ENCODE data around the gene SPDYE5.
"Not testable (repeated sequence)": the region's sequence is repeated elsewhere in the genome, so short reads cannot be mapped to it uniquely, and the experiment has no call there.

SPDYE5 gene

GRCh38 chr7:75492020-75492419, at the start of gene SPDYE5:
Gene SPDYE5, plus strand, starts transcription at chr7:75492320. Its CDS starts 1,728 bp downstream, at chr7:75494048.
- not testable (repeated sequence) for DNase-seq (ENCODE audit: low read depth in 2 of 2, low spot score in 1 of 2)

GRCh38 chr7:75442465-75443111, 49.5 kb upstream of the SPDYE5 start:
- DNase-seq (ENCODE audit: low read depth in 2 of 2, low spot score in 1 of 2) = not testable (repeated sequence)

GRCh38 chr7:75449946-75450345, 42.2 kb upstream of the SPDYE5 start:
- not testable (repeated sequence) for DNase-seq (ENCODE audit: low read depth in 2 of 2, low spot score in 1 of 2)

- not testable (repeated sequence) for DNase-seq (ENCODE audit: low read depth in 2 of 2, low spot score in 1 of 2)
Observed at GRCh38 chr7:75452494-75452955, 39.6 kb upstream of the SPDYE5 start.

GRCh38 chr7:75456403-75456802, 35.7 kb upstream of the SPDYE5 start:
- DNase-seq (ENCODE audit: low read depth in 2 of 2, low spot score in 1 of 2) = not testable (repeated sequence)

- not testable (repeated sequence) for DNase-seq (ENCODE audit: low read depth in 2 of 2, low spot score in 1 of 2)
Observed at GRCh38 chr7:75458034-75458433, 34.1 kb upstream of the SPDYE5 start.

- not testable (repeated sequence) for DNase-seq (ENCODE audit: low read depth in 2 of 2, low spot score in 1 of 2)
Observed at GRCh38 chr7:75460541-75460940, 31.6 kb upstream of the SPDYE5 start.

- not testable (repeated sequence) for DNase-seq (ENCODE audit: low read depth in 2 of 2, low spot score in 1 of 2)
Observed at GRCh38 chr7:75470166-75470565, 22.0 kb upstream of the SPDYE5 start.

GRCh38 chr7:75477457-75477856, 14.7 kb upstream of the SPDYE5 start:
- not testable (repeated sequence) for DNase-seq (ENCODE audit: low read depth in 2 of 2, low spot score in 1 of 2)

GRCh38 chr7:75480313-75480712, 11.8 kb upstream of the SPDYE5 start:
- not testable (repeated sequence) for DNase-seq (ENCODE audit: low read depth in 2 of 2, low spot score in 1 of 2)

GRCh38 chr7:75485355-75485978, 6.7 kb upstream of the SPDYE5 start:
- DNase-seq (ENCODE audit: low read depth in 2 of 2, low spot score in 1 of 2) = not testable (repeated sequence)

- DNase-seq (ENCODE audit: low read depth in 2 of 2, low spot score in 1 of 2) = peak; percentile 62 to 71
Observed at GRCh38 chr7:75485979-75486643, 6.0 kb upstream of the SPDYE5 start, which contains the start of gene POM121C. Gene POM121C, minus strand, starts transcription at chr7:75486299. Its CDS starts 44,803 bp downstream, at chr7:75441496.

GRCh38 chr7:75509033-75509432, 16.9 kb downstream of the SPDYE5 start:
- not testable (repeated sequence) for DNase-seq (ENCODE audit: low read depth in 2 of 2, low spot score in 1 of 2)

- not testable (repeated sequence) for DNase-seq (ENCODE audit: low read depth in 2 of 2, low spot score in 1 of 2)
Observed at GRCh38 chr7:75518842-75519241, 26.7 kb downstream of the SPDYE5 start.

GRCh38 chr7:75521727-75522126, 29.6 kb downstream of the SPDYE5 start:
- DNase-seq (ENCODE audit: low read depth in 2 of 2, low spot score in 1 of 2) = not testable (repeated sequence)

- DNase-seq (ENCODE audit: low read depth in 2 of 2, low spot score in 1 of 2) = not testable (repeated sequence)
Observed at GRCh38 chr7:75527224-75527722, 35.2 kb downstream of the SPDYE5 start.

GRCh38 chr7:75531359-75531821, 39.3 kb downstream of the SPDYE5 start:
- no peak for DNase-seq (ENCODE audit: low read depth in 2 of 2, low spot score in 1 of 2)

- no peak for DNase-seq (ENCODE audit: low read depth in 2 of 2, low spot score in 1 of 2)
Observed at GRCh38 chr7:75532639-75533038, 40.5 kb downstream of the SPDYE5 start.

GRCh38 chr7:75533926-75534325, 41.8 kb downstream of the SPDYE5 start:
- no peak for DNase-seq (ENCODE audit: low read depth in 2 of 2, low spot score in 1 of 2)

- no peak for DNase-seq (ENCODE audit: low read depth in 2 of 2, low spot score in 1 of 2)
Observed at GRCh38 chr7:75534727-75535307, 42.7 kb downstream of the SPDYE5 start.

- no peak for DNase-seq (ENCODE audit: low read depth in 2 of 2, low spot score in 1 of 2)
Observed at GRCh38 chr7:75536491-75536890, 44.4 kb downstream of the SPDYE5 start.

Data from stimulated activated CD8-positive, alpha-beta memory T cell treated with anti-CD3 and anti-CD28 coated beads, Interleukin-4, amount 100 ng/mL, for 1 hour (primary cell).